HG03342 (cell line): ENCODE data around the gene SHFL.

Source experiments
- ATAC-seq: cut with Tn5 transposase; IDR thresholded peaks from one replicate; pipeline ENCODE4 v1.9.1; 2021; ENCODE audit warnings: mild to moderate bottlenecking, moderate library complexity; ENCODE audit not compliant: unreplicated experiment

SHFL gene

DNA sequence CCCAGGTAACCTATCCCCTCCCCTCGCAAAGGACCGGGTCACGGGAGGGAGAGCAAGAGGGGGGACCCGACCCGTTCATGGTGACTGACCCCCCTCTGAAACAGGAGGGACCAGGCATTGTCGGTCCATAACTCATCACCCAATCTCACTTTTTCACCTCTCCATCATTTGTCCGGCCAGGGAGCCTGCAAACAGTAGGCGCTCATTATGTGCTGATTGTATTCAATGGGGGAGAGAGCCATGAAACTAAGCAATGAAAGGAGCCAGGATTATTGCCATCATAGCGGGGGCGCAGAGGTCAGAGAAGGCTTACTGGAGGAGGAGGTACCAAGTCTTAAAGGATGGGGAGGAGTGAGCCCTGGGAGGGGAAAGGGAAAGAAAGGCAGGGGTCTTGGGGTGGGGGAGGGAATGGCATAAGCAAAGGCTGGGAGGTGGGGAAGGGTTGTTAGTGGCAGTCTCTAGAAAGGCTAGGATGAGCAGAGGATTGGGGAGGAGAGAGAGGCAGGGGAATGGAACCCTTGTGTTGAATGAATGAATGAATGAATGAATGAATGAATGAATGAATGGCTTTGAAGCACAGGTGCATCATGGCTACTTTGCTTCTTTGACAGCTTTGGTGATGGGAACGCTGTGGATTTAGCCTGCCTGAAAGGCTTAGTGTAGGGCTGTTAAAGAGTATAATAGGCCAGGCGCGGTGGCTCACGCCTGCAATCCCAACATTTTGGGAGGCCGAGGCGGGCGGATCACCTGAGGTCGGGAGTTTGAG is 1.4 kb downstream of the SHFL start:
- no peak for ATAC-seq

DNA sequence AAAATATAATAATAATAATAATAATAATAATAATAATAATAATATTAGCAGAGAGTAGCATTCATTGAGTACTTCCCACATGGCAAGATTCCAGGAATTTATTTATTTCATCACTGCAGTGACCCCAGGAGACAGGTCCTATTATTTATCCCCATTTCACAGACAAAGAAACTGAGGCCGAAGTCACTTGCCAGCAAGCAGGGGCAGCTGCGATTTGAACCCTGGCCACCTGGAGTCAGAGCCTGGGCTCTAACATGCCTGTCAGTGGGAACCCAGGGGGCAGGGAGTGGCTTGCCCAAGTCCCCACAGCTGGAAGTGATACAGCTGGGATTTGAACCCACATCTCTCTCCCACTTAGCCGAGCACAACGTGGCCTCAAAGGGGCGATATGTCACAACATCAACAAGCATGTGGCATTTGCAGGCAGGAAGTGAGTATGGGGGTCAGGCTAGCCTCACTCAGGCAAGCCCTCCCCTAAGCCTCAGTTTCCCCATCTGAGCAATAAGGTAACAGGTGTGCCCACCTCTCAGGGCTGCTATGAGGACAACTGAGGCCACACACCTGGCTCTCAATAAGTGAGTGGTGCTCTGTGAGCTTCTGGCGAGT is 2.9 kb downstream of the SHFL start:
- ATAC-seq: no peak

DNA sequence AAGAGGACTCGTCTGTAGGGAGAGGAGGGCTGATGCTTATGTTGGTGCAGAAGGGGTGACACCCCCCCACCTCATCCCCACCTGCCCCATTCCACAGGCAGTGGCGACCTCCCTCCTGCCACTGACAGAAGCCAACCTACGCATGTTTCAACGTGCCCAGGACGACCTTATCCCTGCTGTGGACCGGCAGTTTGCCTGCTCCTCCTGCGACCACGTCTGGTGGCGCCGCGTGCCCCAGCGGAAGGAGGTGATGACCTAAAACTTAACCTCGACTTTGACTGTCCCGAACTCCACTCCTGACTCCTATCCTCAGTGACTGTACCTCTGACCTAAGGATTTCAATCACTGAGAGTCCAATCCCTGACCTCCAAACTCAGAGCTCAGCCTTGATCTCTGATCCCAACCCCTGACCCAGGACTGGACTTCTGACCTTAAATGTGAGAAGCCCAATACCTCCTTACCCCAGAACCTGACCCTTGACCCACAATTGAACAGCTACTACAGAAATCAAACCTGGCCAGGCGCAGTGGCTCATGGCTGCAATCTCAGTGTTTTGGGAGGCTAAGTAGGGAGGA is 3.8 kb downstream of the SHFL start:
- ATAC-seq: no peak

DNA sequence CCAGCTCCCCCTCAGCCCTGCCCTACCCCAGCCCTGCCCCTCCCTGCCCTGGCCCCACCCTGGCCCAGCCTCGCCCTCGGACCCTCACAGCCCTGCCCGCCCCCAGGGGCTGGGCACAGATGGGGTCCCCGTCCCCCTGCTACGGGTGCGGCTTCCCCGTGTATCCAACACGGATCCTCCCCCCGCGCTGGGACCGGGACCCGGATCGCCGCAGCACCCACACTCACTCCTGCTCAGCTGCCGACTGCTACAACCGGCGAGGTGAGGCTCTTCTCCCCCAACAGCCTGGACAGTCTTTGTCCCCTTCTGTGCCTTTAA is 5.2 kb downstream of the SHFL start:
- no peak for ATAC-seq

DNA sequence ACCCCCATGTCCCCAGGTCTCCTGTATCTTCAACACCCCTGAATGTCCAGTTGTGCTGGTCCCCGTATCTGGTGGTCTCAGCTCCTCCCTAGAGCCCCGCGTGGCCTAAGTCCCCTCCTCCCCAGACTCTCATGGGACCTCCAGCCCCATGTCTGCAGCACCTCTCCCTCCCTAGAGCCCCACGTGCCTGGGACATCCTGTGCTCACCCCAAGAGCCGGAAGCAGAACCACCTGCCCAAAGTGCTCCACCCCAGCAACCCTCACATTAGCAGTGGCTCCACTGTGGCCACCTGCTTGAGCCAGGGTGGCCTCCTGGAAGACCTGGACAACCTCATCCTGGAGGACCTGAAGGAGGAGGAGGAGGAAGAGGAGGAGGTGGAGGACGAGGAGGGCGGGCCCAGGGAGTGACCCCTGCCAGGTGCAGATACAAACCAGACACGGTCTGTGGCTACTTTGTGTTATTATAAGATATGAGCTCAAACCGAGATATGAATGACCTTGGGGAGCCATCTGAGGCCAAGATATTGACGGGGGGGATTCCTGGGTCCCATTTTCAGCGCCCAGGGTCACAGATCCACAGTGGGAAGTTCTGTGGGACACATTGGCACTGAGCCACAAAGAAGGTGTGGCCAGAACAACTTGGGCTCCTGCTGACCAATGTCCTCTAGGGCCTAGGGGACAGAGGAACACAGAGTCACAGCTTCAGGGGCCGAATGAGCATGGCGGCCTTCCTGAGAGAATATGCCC is 6.0 kb downstream of the SHFL start:
- no peak for ATAC-seq

DNA sequence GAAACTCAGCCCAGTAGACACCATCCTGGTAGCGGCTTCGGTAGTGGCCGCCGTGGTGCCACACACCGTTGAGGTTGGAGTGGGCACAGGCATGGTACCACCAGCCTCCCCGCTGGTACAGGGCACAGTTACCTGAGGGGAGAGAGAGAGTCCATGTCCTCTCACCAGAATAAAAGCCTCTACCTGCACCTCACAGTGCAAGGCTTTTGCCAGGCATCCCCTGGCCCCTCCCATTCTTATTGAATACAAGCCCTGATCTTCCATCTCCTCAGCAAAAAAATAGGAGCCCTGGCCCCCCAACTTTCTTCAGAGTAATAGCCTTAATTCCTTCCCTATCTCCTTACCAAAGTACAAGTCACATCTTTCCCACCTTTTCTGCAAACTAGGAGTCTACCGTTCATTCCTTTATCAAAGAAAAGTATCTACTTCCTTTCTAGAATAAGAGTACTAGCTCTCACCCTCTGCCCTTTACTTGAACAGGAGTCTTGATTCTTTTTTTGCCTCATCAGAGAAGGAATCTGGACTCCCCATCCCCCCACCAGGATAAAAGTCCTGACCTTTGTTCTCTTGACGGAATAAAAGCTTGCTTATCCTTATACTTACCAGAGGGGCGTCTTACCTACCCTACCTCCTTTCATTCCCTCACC is 6.7 kb downstream of the SHFL start:
- ATAC-seq: no peak

DNA sequence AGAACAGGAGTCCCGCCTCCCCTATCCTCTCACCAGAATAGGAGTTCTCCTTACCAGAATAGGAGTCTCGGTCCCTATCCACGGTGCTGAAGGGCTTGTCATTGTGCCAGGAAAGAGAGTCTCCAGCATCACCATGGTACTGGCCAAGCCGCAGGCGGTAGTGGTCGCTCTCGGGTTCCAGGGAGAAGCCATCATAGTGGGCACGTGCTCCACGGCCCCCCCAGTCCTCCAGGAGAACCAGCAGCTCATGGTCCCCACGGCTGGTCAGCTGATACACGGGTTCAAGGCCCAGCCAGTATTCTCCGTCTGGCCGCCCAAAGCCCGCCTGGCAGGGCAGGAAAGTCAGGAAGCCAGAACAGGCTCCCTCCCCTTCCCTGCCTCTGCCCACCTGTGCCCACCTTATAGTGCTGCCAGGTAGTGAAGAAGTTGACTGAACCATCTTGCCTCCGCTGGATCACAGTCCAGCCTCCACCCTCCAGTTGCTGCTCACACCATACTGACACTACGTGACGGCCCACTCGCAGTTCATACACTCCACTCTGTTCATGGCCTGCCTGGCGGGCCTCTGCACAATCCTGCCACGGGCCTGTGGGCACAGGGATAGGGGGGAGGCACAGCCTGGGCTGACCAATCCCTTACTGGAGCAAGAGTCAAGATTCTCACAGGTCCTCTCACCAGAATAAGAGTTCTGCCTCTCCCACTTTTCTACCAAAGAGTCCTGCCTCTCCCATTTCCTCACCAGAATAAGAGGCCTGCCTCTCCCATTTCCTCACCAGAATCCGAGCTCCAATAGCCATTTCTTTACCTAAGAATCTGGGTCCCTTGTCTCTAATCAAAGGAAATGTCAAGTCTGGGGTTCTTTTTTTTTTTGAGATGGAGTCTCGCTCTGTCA is 7.4 kb downstream of the SHFL start:
- no peak for ATAC-seq

DNA sequence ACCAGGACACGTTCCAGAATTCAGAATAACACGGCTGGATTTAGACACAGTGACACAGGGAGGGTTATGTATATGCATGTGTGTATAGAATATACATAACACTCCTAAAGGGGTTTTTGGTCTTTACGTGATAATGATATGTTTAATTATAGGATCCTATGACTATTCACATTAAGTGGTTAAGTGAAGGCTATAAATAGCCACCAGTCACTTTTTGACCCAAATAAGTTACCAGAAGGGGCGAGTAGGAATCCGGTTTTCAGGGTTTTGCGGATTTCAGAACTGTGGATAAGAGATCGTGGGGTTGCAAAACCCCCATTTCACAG is 9.5 kb downstream of the SHFL start:
- no peak for ATAC-seq

DNA sequence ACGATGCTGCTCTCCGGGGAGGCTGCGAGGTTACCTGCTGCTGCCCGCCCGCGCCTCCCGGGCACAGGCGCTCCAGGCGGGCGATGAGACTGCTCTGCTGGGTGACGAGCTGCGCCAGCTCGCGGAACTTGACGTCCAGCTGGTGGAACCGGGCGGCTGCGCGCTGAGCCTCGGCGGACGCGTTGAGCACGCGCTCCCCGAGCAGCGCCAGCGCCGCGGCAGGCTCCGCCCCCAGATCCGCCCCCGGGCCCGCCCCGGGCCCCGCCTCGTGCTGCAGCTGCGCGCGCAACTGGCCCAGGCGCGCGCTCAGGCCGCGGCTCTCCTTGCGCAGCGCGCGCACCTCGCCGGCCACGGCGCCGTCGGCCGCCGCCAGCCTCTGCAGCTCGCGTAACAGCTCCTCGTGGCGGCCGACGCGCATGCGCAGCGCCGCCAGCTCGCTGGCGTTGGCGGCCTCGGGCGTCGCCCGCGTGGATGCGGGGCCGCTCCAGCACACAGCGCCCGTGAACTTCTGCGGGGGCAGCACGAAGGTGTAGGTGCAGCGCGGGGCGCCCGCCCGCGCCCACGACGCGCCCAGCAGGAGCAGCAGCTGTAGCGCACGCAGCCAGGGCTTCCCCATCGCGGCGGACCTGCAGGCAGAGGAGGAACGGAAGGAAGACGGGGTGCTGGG is 10.0 kb downstream of the SHFL start:
- ATAC-seq: peak; percentile 76

DNA sequence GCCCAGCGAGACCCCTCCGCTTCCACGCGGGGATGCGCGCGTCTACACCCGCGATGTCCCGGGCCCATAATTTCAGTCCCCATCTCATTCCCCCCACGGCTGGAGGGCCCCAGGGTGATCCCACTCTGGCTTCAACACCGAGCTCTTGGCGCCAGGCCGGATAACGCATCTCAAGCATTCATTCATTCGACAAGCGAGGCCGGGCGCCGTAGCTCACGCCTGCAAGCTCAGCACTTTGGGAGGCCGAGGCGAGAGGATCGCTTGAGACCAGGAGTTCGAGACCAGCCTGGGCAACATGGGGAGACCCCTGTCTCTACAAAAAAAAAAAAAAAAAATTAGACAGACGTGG is 10.5 kb downstream of the SHFL start:
- no peak for ATAC-seq

DNA sequence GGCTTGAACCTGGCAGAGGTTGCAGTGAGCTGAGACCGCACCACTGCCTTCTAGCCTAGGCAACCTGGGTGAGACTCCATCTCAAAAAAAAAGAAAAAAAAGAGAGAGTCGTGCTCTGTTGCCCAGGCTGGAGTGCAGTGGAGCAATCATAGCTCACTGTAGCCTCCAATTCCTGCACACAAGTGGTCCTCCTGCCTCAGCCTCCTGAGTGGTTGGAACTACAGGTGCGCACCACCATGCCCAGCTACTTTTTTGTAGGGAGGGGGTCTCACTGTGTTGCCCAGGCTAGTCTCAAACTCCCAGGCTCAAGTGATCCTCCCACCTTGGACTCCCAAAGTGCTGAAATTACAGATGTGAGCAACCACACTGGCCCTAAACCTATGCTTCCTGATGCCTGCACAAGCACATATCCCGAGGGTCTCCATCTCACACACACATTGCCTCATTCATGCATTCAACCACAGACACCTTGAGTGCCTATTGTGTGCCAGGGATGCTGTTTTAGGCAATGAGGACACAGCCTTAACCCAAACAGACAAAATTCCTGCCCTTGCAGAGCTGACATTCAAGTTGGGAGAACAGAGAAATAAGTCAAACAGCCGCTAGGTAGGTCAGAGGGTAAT is 14.2 kb downstream of the SHFL start:
- no peak for ATAC-seq

DNA sequence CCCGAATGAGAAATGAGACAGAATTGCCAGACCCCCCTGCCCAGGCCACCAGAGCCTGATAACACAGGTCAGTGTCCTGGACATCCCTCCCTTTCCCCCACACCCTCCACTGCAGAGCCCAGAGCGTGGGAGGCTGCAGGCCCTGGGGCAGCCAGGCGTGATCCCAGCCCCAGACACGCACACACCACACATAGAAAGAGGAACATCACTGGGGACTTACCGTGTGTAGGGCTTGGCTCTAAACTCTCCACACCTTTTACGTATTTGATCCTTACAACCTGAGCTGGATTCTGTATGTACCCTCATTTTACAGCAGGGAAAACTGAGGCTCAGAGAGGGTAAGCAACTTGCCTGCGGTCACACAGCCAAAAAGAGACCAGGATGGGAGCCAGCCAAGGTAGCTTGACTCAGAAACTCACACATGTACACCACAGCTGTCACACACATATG is 16.7 kb downstream of the SHFL start:
- ATAC-seq: no peak

DNA sequence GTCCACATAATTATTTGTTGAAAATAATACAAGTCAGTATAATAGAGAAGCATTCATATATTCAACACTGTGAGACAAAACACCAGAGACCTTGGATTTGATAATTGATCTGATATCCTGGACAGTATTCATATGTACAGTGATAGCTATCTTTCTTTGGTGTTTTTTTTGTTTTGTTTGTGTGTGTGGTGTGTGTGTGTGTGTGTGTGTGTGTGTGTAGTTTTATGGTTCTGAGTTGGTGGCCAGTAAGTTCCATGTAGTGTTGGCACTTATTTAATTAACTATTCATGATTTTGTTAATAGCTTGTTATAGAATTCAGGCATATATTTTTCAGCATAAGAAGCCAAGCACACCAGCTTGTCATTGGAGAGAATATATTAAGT is 18.0 kb downstream of the SHFL start:
- ATAC-seq: no peak

DNA sequence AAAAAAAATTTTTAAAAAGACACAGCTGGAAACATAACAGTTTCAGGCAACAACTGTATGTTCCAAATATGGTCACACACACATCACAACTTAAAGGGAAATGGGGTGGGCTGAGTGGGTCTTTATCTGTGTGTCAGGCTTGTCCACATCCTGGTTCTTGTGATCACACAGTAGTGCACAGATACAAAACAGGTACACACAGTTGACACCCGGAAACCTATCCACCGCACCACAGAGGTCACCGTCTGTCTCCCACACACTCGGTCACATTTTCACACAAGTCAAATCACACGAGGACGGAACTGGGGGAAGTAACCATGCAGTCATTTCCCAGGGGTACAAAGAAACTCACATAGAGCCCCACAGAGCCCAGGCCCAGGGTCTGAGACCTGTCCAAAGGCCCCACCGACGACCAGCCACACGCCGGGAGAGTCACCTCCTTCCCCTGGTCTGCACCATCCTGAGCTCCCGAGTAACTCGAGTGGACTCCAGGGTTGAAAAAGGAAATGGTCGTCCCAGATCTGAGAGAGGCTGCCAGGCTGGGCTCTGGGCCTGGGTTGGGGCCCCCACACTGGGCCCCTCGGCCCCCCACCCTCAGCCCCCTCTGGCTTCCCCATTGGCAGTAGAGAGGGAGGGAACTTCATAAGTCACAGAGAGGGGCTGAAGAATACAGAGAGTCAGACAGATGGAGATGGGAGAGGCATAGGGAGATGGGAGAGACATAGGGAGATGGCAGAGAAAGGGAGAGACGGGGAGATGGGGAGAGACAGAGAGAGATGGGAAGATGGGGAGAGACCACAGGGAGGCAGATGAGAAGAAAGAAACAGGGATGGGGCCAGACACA is 18.8 kb downstream of the SHFL start:
- no peak for ATAC-seq

DNA sequence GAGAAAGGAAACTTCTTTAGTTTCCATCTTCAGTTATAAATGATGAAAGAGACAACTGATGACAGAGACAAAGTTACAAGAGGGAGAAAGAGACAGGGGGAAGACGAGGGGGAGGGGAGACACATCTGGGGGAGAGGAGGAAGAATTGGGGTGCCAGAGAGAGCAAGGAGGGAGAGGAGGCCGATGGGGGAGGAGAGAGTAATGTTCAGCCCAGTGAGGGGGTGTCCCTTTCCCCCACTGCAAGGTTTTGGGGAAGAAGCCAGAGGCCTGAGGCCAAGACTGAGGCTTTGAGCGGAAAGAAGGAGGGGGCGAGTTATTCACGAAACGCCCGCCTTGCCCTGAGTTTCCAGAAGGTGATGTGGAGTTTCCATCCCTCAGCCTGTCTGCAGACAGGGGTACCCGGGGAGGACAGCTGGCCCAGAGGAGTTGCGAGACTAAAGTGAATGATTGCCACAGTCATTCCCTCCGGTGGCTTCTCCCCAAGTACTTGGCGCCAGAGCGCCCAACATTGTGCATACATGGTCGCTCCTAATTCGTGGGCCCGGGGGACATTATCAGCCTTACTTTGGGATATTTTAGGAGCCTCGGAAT is 19.5 kb downstream of the SHFL start:
- ATAC-seq: peak; percentile 19

DNA sequence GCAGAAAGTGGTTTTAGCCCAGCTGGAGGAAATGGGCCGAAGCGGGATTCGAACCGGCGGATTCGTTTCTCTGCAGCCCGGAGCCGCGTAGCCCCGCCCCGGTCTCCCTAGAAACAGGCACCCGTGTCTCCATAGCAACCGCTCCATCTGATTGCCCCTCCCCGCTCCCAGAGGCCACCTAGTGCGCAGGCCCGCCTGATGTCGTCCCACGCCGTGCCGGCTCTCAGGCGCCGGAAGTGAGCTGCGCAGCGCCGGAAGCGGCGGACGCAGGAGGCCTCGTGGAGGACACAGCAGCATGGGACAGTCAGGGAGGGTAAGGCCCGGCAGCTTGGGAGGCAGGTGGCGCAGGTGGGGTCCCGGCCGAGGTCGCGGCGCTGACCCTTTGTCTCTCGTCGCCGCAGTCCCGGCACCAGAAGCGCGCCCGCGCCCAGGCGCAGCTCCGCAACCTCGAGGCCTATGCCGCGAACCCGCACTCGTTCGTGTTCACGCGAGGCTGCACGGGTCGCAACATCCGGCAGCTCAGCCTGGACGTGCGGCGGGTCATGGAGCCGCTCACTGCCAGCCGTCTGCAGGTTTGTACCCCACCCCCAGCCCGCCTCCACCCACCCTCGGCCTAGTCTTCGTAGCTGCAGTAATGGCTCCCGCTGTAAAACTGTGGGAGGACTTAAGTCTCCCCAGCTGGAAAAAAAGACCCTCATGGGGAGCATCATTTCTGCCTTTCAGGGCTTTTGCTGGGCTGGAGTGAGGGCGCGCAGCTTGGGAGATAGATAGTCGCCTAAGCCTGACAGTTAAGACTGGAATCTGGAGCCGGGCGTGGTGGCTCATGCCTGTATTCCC is 20.2 kb downstream of the SHFL start, which contains the start of gene PPAN:
PPAN (plus strand) TSS at position 263 of the 837 bp plus-strand sequence; CDS start at position 296, 33 bp downstream.
- peak; percentile 43 for ATAC-seq

DNA sequence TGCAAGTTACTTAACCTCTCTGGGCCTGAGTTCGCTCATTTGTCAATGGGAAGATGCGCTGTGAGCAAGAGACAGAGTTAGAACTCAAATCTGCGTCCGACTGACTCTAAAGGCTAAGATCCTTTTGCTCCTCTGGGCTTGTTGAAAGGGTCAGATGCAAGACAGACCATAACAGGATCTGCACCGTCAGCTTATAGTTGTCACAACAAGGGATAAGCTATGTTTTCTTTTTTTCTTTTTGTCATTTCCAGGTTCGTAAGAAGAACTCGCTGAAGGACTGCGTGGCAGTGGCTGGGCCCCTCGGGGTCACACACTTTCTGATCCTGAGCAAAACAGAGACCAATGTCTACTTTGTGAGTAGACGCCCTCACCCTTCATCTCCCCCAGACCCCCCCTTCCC is 21.1 kb downstream of the SHFL start:
- ATAC-seq: no peak
